Epithelial cell of proximal tubule (primary cell): ENCODE data around the gene ABHD15. TPM values are rescaled to one million over a fixed set of nuclear protein-coding genes. Genes with fewer than 3 reads are reported as not detected.

Experiments used
- DNase-seq: peaks from one replicate; pipeline ENCODE4 v3.0.0-alpha.2; 2011; ENCODE audit warnings: low read depth
- H3K4me3 ChIP-seq: 2 replicates; pipeline ENCODE4 v1.5.1; 2011; ENCODE audit warnings: low read depth, mild to moderate bottlenecking, low read length
- total RNA-seq: library from RNA; depleted of rRNA; stranded (reverse); fragments of >200 nt; gene quantifications from 2 replicates; pipeline ENCODE4 v1.2.3, GENCODE V29; 2015
- TF ChIP-seq, protein P1 (sequence below): conservative IDR thresholded peaks from 2 replicates; pipeline ENCODE4 v1.5.1; 2012; ENCODE audit warnings: low read depth, mild to moderate bottlenecking, low read length

Gene ABHD15
- total RNA-seq, 1 donor from 2014 or later = 8.2 TPM

DNA sequence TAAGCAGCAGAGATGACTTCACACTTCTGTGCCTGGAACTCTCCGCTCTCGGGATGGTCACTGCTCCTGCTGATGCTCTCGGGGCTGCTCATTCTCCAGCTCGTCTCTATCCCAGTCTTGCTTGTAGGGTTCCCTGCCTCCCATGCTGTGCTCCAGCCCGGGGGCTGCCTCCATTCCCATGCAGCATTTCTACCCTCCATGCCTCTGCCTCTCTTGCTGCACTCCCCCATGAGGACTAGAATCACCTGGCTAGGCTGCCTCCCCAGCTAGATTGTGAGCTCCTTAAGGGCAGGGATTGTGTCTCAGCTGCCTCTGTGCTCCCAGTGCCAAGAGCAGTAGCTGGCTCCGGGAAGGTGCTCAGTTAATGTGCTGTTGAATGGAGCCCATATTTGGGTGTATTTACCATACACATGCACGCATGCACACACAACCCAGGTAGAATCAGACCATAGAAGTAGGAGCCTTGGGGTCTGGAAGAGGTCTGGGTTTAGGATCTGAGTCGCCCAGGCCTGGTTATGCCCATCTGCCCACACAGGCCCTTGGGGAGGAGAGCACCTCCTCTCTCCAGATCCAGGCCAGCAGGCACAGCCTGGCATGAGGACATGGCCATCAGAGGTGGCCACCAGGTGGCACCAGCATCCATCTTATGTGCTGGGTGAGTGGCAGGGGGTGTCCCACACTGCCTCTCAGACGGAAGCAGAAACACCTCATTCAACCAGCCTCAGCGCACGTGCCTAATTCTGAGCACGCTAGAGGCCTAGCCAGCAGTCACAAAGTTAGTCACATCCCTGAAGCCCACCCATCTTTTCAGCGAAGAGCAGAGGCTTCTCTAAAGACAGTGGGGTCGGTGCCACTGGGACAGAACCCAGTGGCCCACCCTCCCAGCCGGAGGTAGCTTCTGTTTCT, 13.3 kb upstream of the ABHD15 start:
- H3K4me3 ChIP-seq = no peak overlapping the region
- DNase-seq = no peak
- TF ChIP-seq, protein P1, sequence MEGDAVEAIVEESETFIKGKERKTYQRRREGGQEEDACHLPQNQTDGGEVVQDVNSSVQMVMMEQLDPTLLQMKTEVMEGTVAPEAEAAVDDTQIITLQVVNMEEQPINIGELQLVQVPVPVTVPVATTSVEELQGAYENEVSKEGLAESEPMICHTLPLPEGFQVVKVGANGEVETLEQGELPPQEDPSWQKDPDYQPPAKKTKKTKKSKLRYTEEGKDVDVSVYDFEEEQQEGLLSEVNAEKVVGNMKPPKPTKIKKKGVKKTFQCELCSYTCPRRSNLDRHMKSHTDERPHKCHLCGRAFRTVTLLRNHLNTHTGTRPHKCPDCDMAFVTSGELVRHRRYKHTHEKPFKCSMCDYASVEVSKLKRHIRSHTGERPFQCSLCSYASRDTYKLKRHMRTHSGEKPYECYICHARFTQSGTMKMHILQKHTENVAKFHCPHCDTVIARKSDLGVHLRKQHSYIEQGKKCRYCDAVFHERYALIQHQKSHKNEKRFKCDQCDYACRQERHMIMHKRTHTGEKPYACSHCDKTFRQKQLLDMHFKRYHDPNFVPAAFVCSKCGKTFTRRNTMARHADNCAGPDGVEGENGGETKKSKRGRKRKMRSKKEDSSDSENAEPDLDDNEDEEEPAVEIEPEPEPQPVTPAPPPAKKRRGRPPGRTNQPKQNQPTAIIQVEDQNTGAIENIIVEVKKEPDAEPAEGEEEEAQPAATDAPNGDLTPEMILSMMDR = peak; percentile 91

DNA sequence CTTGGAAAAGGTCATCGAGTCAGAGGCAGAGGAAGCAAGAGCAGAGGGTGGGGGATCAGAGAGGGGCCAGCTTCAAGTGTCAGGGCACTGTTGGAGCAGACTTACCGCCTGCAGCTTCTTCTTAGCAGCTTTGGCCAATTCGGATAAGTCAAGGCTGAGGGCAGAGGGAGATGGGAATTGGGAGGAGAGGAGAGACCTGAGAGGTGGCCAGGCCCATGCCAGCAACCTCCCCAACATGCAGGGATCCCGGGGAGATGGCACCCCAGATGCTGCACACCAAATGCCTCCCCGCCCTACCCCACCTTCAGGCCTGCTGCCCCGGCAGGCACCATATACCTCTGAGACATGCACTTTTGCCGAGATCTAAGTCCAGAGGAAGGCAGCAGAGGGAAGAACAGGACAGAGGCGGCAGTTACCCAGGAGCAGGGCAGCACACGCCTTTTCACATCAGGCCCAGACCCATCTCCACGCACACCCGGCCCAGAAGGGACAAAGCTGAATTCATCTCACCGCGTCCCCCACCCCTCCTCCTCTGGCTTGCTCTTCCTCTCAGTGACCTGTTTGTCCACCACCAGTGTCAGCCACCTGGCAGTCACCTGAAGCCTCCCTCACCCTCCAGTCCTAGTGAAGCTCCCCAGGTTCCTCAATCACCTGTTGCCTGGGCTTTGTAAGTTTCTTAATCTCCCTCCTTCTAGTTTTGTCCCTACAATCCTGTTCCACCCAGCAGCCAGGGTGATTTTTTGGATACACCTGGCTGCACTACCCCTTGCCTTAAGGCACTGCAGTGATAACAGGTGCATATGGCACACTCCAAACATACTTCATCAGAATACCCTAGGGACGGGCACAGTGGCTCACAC, 12.0 kb upstream of the ABHD15 start:
- TF ChIP-seq, protein P1 = no peak
- no peak for DNase-seq
- H3K4me3 ChIP-seq = no peak overlapping the region

DNA sequence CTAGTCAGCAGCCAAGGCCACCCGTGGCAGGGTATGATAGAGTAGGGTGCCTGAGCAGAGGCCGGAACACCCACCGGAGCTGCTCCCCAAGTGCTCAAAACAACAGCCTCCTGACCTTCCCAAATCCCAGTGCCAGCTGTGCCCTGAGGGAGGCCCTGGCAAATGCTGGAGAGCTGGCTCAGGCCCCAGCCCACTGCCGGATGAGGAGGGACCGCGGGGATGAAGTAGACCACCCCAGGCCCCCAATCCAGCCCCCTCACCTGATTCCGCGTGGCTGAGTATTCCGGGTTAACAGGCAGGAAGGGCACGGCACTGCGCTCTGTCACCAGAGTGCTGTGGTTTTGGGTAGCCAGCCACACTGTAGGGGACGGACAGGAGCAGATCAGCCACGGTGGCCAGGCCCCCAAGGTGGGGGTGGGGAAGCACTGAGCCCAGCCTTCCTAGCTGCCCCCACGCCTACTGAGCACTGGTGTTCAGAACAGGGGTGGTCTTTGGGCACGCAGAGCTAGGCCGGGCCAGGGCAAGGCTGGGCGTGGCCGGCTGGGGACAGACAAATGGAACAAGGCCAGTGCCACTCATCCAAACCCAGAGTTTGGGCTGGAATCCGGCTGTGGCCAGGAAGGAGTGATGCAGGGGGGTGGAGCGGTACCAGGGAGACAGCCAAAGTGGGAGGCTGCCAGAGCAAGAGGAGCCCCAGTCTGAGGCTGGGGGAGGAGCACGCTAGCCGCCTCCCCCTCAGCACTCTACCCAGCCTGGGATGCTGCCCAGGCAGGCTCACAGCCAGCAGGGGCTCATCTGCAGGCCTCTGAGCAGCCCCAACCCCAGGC, 10.8 kb upstream of the ABHD15 start:
- no peak for DNase-seq
- no peak overlapping the region for H3K4me3 ChIP-seq
- TF ChIP-seq, protein P1 = no peak

DNA sequence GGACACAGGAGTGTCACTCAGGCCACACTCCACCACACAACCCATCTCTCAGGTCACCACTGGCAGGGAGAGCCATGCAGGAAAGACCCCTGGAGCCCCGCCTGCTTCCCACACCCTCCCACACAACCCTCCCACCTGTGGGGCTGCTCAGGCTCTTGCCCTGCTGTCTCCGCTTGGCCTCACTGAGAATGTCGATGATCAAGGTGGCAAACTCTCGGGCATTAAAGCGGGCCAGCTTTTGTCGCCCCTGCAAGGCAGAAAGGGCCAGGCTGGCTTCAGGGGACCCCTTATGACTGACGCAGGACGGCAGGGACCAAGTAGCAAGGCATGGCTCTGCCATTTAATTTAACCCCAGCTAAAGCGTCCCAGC, 10.1 kb upstream of the ABHD15 start:
- TF ChIP-seq, protein P1 = no peak
- no peak for DNase-seq
- H3K4me3 ChIP-seq = no peak overlapping the region

DNA sequence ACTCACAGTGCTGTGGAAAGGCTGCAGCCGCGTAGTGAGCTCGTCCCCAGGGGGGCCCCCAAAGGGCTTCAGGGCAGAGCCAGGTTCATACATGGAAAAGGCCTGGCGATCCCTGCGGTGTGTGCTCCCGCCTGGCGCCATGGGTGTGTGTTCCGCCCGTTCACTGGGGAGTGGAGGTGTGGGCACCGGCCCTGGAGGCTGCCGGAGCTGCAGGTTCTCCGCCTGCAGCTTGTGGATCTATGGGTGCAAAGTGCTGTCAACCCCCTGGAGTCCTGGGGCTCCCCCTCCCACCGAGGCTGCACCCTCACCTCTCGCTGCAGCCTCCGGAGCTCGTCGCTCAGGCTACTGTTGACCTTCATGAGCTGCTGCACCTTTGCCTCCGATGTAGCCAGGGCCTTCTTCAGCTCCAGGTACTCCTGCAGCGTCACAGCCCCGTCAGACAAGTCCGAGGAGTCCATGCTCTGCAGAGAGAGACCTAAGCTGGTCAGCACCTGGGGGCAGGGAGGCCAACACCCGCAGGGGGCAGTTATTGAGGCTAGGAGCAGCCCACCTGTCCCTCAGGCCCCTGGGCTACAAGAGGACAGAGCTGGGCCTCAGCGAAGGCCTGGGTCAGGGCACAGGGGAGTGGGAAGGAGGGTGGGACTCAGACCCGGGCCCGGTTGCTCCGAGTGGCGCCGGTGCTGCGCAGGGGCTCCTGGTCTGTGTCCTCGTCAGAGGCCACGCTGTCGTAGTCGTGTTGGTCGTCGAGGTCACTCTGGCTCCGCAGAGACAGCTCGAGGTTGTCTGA, 9.6 kb upstream of the ABHD15 start:
- DNase-seq = no peak
- TF ChIP-seq, protein P1 = no peak
- no peak overlapping the region for H3K4me3 ChIP-seq
